Measurements from ENCODE around the gene MTMR2. TPM values are rescaled to one million over a fixed set of nuclear protein-coding genes. Genes with fewer than 3 reads are reported as not detected.

MTMR2 gene
- total RNA-seq, 4 donors from 2014 or later, result 14.7 to 35.2 (median 18.4) TPM

DNA sequence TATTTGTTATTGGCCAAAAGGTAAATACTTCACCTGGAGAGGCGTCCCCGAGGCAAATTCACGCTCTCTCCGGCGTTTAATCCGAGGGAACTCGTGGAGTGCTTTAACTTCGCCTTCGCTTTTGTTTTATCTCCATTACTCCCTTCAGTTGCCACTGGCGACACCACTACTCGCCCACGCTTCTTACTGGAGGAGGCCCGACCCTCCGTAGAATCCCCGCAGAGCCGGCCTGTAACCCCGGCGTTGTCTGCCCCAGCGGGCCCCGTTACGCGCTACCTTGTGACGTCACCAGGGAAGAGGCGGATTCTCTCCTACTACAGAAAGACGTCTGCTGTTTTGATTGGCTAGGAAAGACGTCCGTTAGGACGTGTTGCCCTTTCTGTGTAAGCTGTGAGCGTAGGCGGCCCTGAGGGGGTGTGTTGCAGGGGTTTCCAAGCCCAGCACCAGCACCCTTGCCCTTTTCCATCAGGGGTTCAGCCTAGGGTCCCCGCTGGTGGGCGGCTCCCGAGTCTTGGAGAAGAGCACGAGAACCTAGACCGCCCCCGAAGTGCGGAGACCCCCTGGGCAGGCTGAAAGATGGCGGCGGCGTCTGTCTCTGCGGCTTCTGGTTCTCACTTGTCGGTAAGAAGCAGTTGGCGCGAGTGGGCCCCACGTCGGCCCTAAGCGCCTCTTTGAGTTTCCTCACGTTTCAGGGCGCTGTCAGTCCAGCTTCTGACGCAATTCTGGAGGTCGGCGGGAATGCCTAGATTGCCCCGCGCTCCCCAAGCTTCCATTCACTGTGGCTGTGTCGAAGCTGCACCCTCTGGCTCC, 133.6 kb downstream of the MTMR2 start, which contains the start of gene CEP57:
TSS of gene CEP57 (plus strand) at position 376 of the 810 bp plus-strand sequence. CDS start at position 577, 201 bp downstream.
- in situ Hi-C loops (cut with MboI; ENCODE audit: low pct_ligation_motif_present in 1 of 4, low pct_unique_long_range_greater_than_20kb in 1 of 4, low sequenced_read_pairs in 3 of 4), result loop anchor here in 1 of 4 donors (25.0 kb wide), 1 partner anchor 1303 kb away; the partner anchor contains the start of genes ANKRD49 and MRE11
- WGBS, 2 donors (ENCODE audit: low coverage in 1 of 2), result 1% methylated on average over 49 of the region's 55 CpGs; no CpG with 5 or more reads in 1 of the 2 donors
- TF ChIP-seq POLR2A (IDR thresholded peaks at IDR 0.05), result peak; percentile 55
- peak; percentile 36 to 79 (median 61) for TF ChIP-seq POLR2AphosphoS5 (IDR thresholded peaks at IDR 0.05)
- no peak for TF ChIP-seq EP300 (IDR thresholded peaks at IDR 0.05; ENCODE audit: low read depth)
- TF ChIP-seq CTCF (IDR thresholded peaks at IDR 0.05), result peak in 1 of 5 experiments; percentile 14
- H3K36me3 ChIP-seq, result peaks cover 0 to 11% (median 3%) of the 10 kb centered on the region in 4 donors
- peak within 1 kb of the TSS; percentile 67 to 97 (median 92) for H3K4me3 ChIP-seq
- peak within 1 kb of the TSS; percentile 92 to 99 (median 96) for H3K27ac ChIP-seq
- H3K9me3 ChIP-seq, result no peaks in the 10 kb centered on the region
- peaks cover 14 to 30% (median 22%) of the 10 kb centered on the region in 4 donors for H3K4me1 ChIP-seq
- H3K27me3 ChIP-seq, result no peaks in the 10 kb centered on the region
- intact Hi-C loops (cut with DNase I; ENCODE audit: low total_unique reads), result no loop called here
- DNase-seq, result peak; percentile 97

GRCh38 chr11:95789506-95790122, 134.3 kb downstream of the MTMR2 start, which contains the start of gene FAM76B:
FAM76B (minus strand) TSS chr11:95789782; CDS start chr11:95789478, 304 bp downstream.
- H3K4me3 ChIP-seq, result peak within 1 kb of the TSS; percentile 67 to 97 (median 92)
- intact Hi-C loops (cut with DNase I; ENCODE audit: low total_unique reads) (no loop called here), in situ Hi-C loops (cut with MboI; ENCODE audit: low pct_ligation_motif_present in 1 of 4, low pct_unique_long_range_greater_than_20kb in 1 of 4, low sequenced_read_pairs in 3 of 4) (loop anchor here in 1 of 4 donors (25.0 kb wide), 1 partner anchor 1302 kb away; the partner anchor contains the start of genes ANKRD49 and MRE11)
- peak within 1 kb of the TSS; percentile 92 to 99 (median 96) for H3K27ac ChIP-seq
- WGBS, 2 donors (ENCODE audit: low coverage in 1 of 2), result 0 to 3% methylated on average over 8 to 59 of the region's 62 CpGs
- no peaks in the 10 kb centered on the region for H3K27me3 ChIP-seq
- H3K9me3 ChIP-seq, result no peaks in the 10 kb centered on the region
- DNase-seq, result peak; percentile 97
- peaks cover 0 to 16% (median 3%) of the 10 kb centered on the region in 4 donors for H3K36me3 ChIP-seq
- peaks cover 14 to 30% (median 20%) of the 10 kb centered on the region in 4 donors for H3K4me1 ChIP-seq
- TF ChIP-seq CTCF (IDR thresholded peaks at IDR 0.05) (no peak), EP300 (IDR thresholded peaks at IDR 0.05; ENCODE audit: low read depth) (no peak), POLR2A (IDR thresholded peaks at IDR 0.05) (peak; percentile 93), POLR2AphosphoS5 (IDR thresholded peaks at IDR 0.05) (peak; percentile 81 to 97 (median 97))

DNA sequence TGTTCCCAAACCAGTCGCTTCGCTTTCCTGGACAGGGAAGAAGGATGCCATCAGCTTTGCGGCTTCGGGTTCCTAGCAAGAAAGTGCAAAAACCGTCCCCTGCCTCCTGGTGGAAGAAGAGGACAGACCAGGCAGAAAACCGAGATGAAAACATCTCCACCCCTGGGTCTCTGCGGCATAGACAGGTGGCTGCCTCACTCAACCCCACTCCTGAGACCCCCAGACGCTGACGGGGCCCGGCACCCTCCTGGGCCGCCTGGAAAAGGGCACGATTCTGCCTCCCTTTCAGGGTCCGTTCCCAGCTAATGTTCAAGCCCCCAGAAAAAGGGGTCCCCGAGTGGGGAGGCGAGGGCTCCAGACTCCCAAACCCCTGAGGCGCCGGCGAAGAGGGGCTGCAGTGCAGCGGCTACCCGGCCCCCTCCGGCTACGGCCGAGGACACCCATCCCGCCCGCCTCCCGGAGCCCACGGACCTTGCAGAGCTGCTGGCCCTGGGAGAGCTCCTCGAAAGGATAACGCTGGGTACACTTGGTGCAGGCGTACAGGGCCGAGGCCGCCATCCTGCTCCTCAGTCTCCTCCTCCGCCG, 134.9 kb downstream of the MTMR2 start:
- in situ Hi-C loops (cut with MboI; ENCODE audit: low pct_ligation_motif_present in 1 of 4, low pct_unique_long_range_greater_than_20kb in 1 of 4, low sequenced_read_pairs in 3 of 4), result loop anchor here in 1 of 4 donors (25.0 kb wide), 1 partner anchor 1302 kb away; the partner anchor contains the start of genes ANKRD49 and MRE11
- DNase-seq, result peak; percentile 13
- intact Hi-C loops (cut with DNase I; ENCODE audit: low total_unique reads), result no loop called here
- peaks cover 0 to 16% (median 4%) of the 10 kb centered on the region in 4 donors for H3K36me3 ChIP-seq
- no peaks in the 10 kb centered on the region for H3K27me3 ChIP-seq
- WGBS, 2 donors (ENCODE audit: low coverage in 1 of 2), result 0% methylated on average over 30 of the region's 34 CpGs; no CpG with 5 or more reads in 1 of the 2 donors
- peak overlapping the region; percentile 92 to 99 (median 96) for H3K27ac ChIP-seq
- TF ChIP-seq POLR2A (IDR thresholded peaks at IDR 0.05) (no peak), CTCF (IDR thresholded peaks at IDR 0.05) (peak in 2 of 5 experiments; percentile 7 to 18)
- H3K9me3 ChIP-seq, result no peaks in the 10 kb centered on the region
- peaks cover 14 to 30% (median 20%) of the 10 kb centered on the region in 4 donors for H3K4me1 ChIP-seq
- H3K4me3 ChIP-seq, result peak overlapping the region; percentile 67 to 97 (median 92)

Small RNA genes lying within 50 kb of the gene (small RNA-seq; reads per million reads assigned to genes)
- gene RNA5SP345, result 0 to 0.28 (median 0.07) reads per million in 4 donors

Other genes with a start within 250 kb of the MTMR2 start
- 10 to 100 TPM in 3 of 4 donors, 1 to 10 TPM in 1; 7.0 to 40.4 (median 31.2) TPM for gene FAM76B, start 134.3 kb downstream of the MTMR2 start, total RNA-seq
- gene CEP57, start 133.6 kb downstream of the MTMR2 start, total RNA-seq, result 10 to 100 TPM; 22.4 to 61.7 (median 40.2) TPM

Measured in transverse colon (tissue), 4 donors.